HCT116 (cell line): ENCODE results near the gene AIRE. TPM values are rescaled to one million over a fixed set of nuclear protein-coding genes. Genes with fewer than 3 reads are reported as not detected.
A peak's percentile ranks its signal among the peaks of the same experiment; 100 is the strongest.

Source experiments
- ATAC-seq: fragments of 200-7000 bp; cut with Tn5 transposase; 2 replicates; pipeline ENCODE4 v1.9.1; 2020; ENCODE audit warnings: mild to moderate bottlenecking, moderate library complexity
- BruUV-seq: library from RNA; stranded (reverse); fragments of 400-500 nt; replicated peaks from 2 replicates; lab custom pipeline; 2021; lab: Mats Ljungman, UMichigan
- CTCF ChIA-PET: fragments of 300-600 bp; sonication (Branson Sonifier 250); formaldehyde crosslinking; loops from one replicate; lab custom pipeline; 2021; ENCODE audit warnings: antibody characterized with exemption; lab: Charles Lee
- POLR2A ChIA-PET: fragments of 300-600, 350-600 bp; sonication (Branson Sonifier 250); formaldehyde crosslinking; loops from one replicate; lab custom pipeline; 2021; ENCODE audit warnings: antibody characterized with exemption; lab: Charles Lee
- RAD21 ChIA-PET, 2 experiments: fragments of 300-600 bp; sonication (Branson Sonifier 250); formaldehyde crosslinking; loops; one replicate each; lab custom pipeline; 2023; ENCODE audit warnings: low total read pairs in 2 of 2; ENCODE audit not compliant: uncharacterized antibody in 2 of 2, unreplicated experiment in 2 of 2, low non-redundant PET in 1 of 2; lab: Charles Lee
- DNase-seq: peaks from one replicate; pipeline ENCODE4 v3.0.0-alpha.2; 2010; ENCODE audit warnings: low read depth, low spot score
- H2AFZ ChIP-seq: fragments of 200-600 bp; shearing (Covaris generic), sonication (generic); 2 replicates; pipeline ENCODE4 v1.6.1; 2017; ENCODE audit warnings: low read depth, mixed run types, mixed read lengths, antibody characterized with exemption, low read length; ENCODE audit not compliant: poor library complexity, severe bottlenecking
- H3K27ac ChIP-seq: 2 replicates; pipeline ENCODE4 v1.5.1; 2012; ENCODE audit warnings: low read depth, low read length
- H3K27me3 ChIP-seq: fragments of 200-600 bp; sonication (generic); 2 replicates; pipeline ENCODE4 v1.6.1; 2016; ENCODE audit warnings: mixed run types, low read length, mixed read lengths; ENCODE audit not compliant: insufficient read depth
- H3K36me3 ChIP-seq, 2 experiments: fragments of 200-500 bp in 1 of 2; fragments of 200-600 bp in 1 of 2; sonication (Bioruptor generic) in 1 of 2; sonication (generic) in 1 of 2; 2 replicates each; pipeline versions ENCODE4 v1.5.1 to v1.6.1; 2014 to 2016; ENCODE audit warnings: low read length in 2 of 2, inconsistent platforms in 1 of 2, mixed read lengths in 1 of 2, mixed run types in 1 of 2; ENCODE audit not compliant: insufficient read depth in 2 of 2, control insufficient read depth in 1 of 2
- H3K4me1 ChIP-seq, 2 experiments: fragments of 200-600 bp in 1 of 2; sonication (generic) in 1 of 2; 2 replicates each; pipeline versions ENCODE4 v1.5.1 to v1.6.1; 2012 to 2017; ENCODE audit warnings: low read length in 2 of 2, inconsistent platforms in 1 of 2, mild to moderate bottlenecking in 1 of 2, mixed read lengths in 1 of 2, mixed run types in 1 of 2, moderate library complexity in 1 of 2; ENCODE audit not compliant: insufficient read depth in 2 of 2, control insufficient read depth in 1 of 2
- H3K4me2 ChIP-seq: fragments of 200-600 bp; sonication (generic); 2 replicates; pipeline ENCODE4 v1.6.1; 2017; ENCODE audit warnings: mixed run types, low read length, mixed read lengths
- H3K4me3 ChIP-seq, 2 experiments: fragments of 200-600 bp in 1 of 2; sonication (generic) in 1 of 2; replicated peaks in 1 of 2; 2 replicates each; pipeline ENCODE4 v1.5.1; 2011 to 2016; ENCODE audit warnings: low read length in 2 of 2, control low read depth in 1 of 2, low read depth in 1 of 2, mild to moderate bottlenecking in 1 of 2, mixed read lengths in 1 of 2, mixed run types in 1 of 2
- H3K79me2 ChIP-seq: fragments of 200-600 bp; sonication (generic); 2 replicates; pipeline ENCODE4 v1.6.1; 2017; ENCODE audit warnings: mild to moderate bottlenecking, mixed run types, low read length, moderate library complexity, mixed read lengths; ENCODE audit not compliant: insufficient read depth
- H3K9ac ChIP-seq: fragments of 200-600 bp; sonication (generic); 2 replicates; pipeline ENCODE4 v1.6.1; 2016; ENCODE audit warnings: low read length, mixed read lengths
- H3K9me2 ChIP-seq: fragments of 200-600 bp; sonication (generic), shearing (Covaris generic); 2 replicates; pipeline ENCODE4 v1.6.1; 2017; ENCODE audit warnings: mixed run types, mild to moderate bottlenecking, moderate library complexity; ENCODE audit not compliant: insufficient read depth
- H3K9me3 ChIP-seq, 2 experiments: fragments of 200-500 bp in 1 of 2; fragments of 200-600 bp in 1 of 2; sonication (Bioruptor generic) in 1 of 2; sonication (generic) in 1 of 2; 2 replicates each; pipeline ENCODE4 v1.6.1; 2014 to 2017; ENCODE audit warnings: low read length in 2 of 2, mixed read lengths in 2 of 2, inconsistent platforms in 1 of 2, low read depth in 1 of 2, mild to moderate bottlenecking in 1 of 2, mixed run types in 1 of 2, moderate library complexity in 1 of 2; ENCODE audit not compliant: control insufficient read depth in 1 of 2, insufficient read depth in 1 of 2
- H4K20me1 ChIP-seq: fragments of 200-600 bp; sonication (generic), shearing (Covaris generic); 2 replicates; pipeline ENCODE4 v1.6.1; 2017; ENCODE audit warnings: mixed run types, mild to moderate bottlenecking, moderate library complexity; ENCODE audit not compliant: insufficient read depth
- CBX3 ChIP-seq: IDR thresholded peaks from 2 replicates; pipeline ENCODE4 v1.6.1; 2012; ENCODE audit warnings: low read depth
- CEBPB ChIP-seq: IDR thresholded peaks from 2 replicates; pipeline ENCODE4 v1.6.1; 2012; ENCODE audit warnings: low read depth
- EGR1 ChIP-seq: IDR thresholded peaks from 2 replicates; pipeline ENCODE4 v1.6.1; 2012; ENCODE audit warnings: low read depth
- EZH2 ChIP-seq: fragments of 200-600 bp; sonication (generic); IDR thresholded peaks from 2 replicates; pipeline ENCODE4 v1.6.1; 2017; ENCODE audit warnings: antibody characterized with exemption, mixed run types
- POLR2A ChIP-seq: IDR thresholded peaks from 2 replicates; pipeline ENCODE4 v1.7.0; 2011; ENCODE audit warnings: borderline replicate concordance; ENCODE audit not compliant: insufficient read depth, insufficient read length; ENCODE audit errors: extremely low read depth
- POLR2AphosphoS5 ChIP-seq: IDR thresholded peaks from 2 replicates; pipeline ENCODE4 v1.6.1; 2011; ENCODE audit warnings: mild to moderate bottlenecking, low read depth, low read length, moderate library complexity
- RAD21 ChIP-seq: IDR thresholded peaks from 2 replicates; pipeline ENCODE4 v1.6.1; 2012; ENCODE audit warnings: low read depth, mild to moderate bottlenecking
- SIN3A ChIP-seq: IDR thresholded peaks from 2 replicates; pipeline ENCODE4 v1.6.1; 2012; ENCODE audit warnings: low read depth
- SP1 ChIP-seq: IDR thresholded peaks from 2 replicates; pipeline ENCODE4 v1.6.1; 2012; ENCODE audit warnings: low read depth
- SRF ChIP-seq: IDR thresholded peaks from 2 replicates; pipeline ENCODE4 v1.6.1; 2012; ENCODE audit warnings: low read depth
- TCF7L2 ChIP-seq: IDR thresholded peaks from 2 replicates; pipeline ENCODE4 v1.7.0; 2011; ENCODE audit warnings: borderline replicate concordance, inconsistent platforms; ENCODE audit not compliant: insufficient read depth, insufficient read length; ENCODE audit errors: extremely low read depth
- YY1 ChIP-seq: IDR thresholded peaks from 2 replicates; pipeline ENCODE4 v1.6.1; 2011; ENCODE audit warnings: low read length, low read depth, moderate library complexity, mild to moderate bottlenecking; ENCODE audit not compliant: insufficient replicate concordance; ENCODE audit errors: extremely low read depth
- intact Hi-C: fragments of 100-400 bp; cut with micrococcal nuclease; formaldehyde crosslinking; loops from 2 replicates; pipeline ENCODE4 v1.10.0; 2022
- total RNA-seq: library from RNA; stranded (reverse); gene quantifications from one replicate; pipeline ENCODE4 v1.2.1, GENCODE V29; 2021; ENCODE audit not compliant: unreplicated experiment
- TF ChIP-seq, protein P1 (sequence below): IDR thresholded peaks from 2 replicates; pipeline ENCODE4 v1.6.1; 2012
- TF ChIP-seq, protein P2 (sequence below), 3 experiments: fragments of 200-600 bp in 1 of 3; sonication (generic) in 1 of 3; IDR thresholded peaks in 2 of 3; conservative IDR thresholded peaks in 1 of 3; 2 replicates each; pipeline ENCODE4 v1.5.1; 2012 to 2017; ENCODE audit warnings: low read depth in 2 of 3, low read length in 2 of 3, antibody characterized with exemption in 1 of 3, borderline replicate concordance in 1 of 3, control low read depth in 1 of 3, mild to moderate bottlenecking in 1 of 3, mixed read lengths in 1 of 3, mixed run types in 1 of 3, moderate library complexity in 1 of 3; ENCODE audit not compliant: insufficient read depth in 1 of 3
- TF ChIP-seq, protein P3 (sequence below): IDR thresholded peaks from 2 replicates; pipeline ENCODE4 v1.6.1; 2012

Gene AIRE
- total RNA-seq, 1 experiment from 2014 or later = not detected

GRCh38 chr21:44298301-44298700 lies 12.6 kb downstream of the AIRE start:
- Histone ChIP-seq H3K27ac (no peak overlapping the region), H3K4me3 (no peak overlapping the region), H3K9me2 (no peaks in the 10 kb centered on the region), H3K4me2 (peak overlapping the region; percentile 66), H2AFZ (no peak overlapping the region), H3K4me1 (peaks cover 15 to 45% of the 10 kb centered on the region in 2 experiments), H3K9me3 (no peaks in the 10 kb centered on the region), H3K27me3 (no peaks in the 10 kb centered on the region), H3K36me3 (no peaks in the 10 kb centered on the region), H3K9ac (peak overlapping the region; percentile 34; the same call in 1 of the 2 replicates), H3K79me2 (peaks cover 26% of the 10 kb centered on the region), H4K20me1 (no peaks in the 10 kb centered on the region)
- CTCF ChIA-PET = interaction anchor here (0.6 to 1.3 kb wide), 3 partner anchors 9 to 360 kb away, joined by 3 to 8 read pairs (median 3); no protein-coding TSS in a partner anchor
- ATAC-seq = no peak
- RAD21 ChIA-PET = no interaction called here
- DNase-seq = no peak
- POLR2A ChIA-PET = no interaction called here
- BruUV-seq = no TSS peak
- TF ChIP-seq RAD21 (no peak), SP1 (no peak), EGR1 (no peak)
- TF ChIP-seq, protein P1, sequence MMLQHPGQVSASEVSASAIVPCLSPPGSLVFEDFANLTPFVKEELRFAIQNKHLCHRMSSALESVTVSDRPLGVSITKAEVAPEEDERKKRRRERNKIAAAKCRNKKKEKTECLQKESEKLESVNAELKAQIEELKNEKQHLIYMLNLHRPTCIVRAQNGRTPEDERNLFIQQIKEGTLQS = no peak
- TF ChIP-seq, protein P2, sequence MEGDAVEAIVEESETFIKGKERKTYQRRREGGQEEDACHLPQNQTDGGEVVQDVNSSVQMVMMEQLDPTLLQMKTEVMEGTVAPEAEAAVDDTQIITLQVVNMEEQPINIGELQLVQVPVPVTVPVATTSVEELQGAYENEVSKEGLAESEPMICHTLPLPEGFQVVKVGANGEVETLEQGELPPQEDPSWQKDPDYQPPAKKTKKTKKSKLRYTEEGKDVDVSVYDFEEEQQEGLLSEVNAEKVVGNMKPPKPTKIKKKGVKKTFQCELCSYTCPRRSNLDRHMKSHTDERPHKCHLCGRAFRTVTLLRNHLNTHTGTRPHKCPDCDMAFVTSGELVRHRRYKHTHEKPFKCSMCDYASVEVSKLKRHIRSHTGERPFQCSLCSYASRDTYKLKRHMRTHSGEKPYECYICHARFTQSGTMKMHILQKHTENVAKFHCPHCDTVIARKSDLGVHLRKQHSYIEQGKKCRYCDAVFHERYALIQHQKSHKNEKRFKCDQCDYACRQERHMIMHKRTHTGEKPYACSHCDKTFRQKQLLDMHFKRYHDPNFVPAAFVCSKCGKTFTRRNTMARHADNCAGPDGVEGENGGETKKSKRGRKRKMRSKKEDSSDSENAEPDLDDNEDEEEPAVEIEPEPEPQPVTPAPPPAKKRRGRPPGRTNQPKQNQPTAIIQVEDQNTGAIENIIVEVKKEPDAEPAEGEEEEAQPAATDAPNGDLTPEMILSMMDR (IDR thresholded peaks at IDR 0.05 in 2 of 3, conservative IDR thresholded peaks at IDR 0.05 in 1 of 3; ENCODE audit: borderline replicate concordance in 1 of 3, insufficient read depth in 1 of 3, low read depth in 2 of 3, low read length in 2 of 3) = peak in 2 of 3 experiments; percentile 19 to 30; a peak in 3 of 6 replicates
- intact Hi-C loops = no loop called here

- peaks cover 15 to 46% of the 10 kb centered on the region in 2 experiments for H3K4me1 ChIP-seq
- TF ChIP-seq EZH2 = no peak
- TF ChIP-seq POLR2A = no peak
- no peak for TF ChIP-seq RAD21
- no peak for TF ChIP-seq POLR2AphosphoS5
- no peak for TF ChIP-seq SIN3A
- no peak for TF ChIP-seq EGR1
- TF ChIP-seq CBX3 = no peak
- TF ChIP-seq, protein P3, sequence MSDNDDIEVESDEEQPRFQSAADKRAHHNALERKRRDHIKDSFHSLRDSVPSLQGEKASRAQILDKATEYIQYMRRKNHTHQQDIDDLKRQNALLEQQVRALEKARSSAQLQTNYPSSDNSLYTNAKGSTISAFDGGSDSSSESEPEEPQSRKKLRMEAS = no peak
- no peak for TF ChIP-seq CEBPB
- no peak for TF ChIP-seq SRF
- TF ChIP-seq, protein P1 = no peak
- TF ChIP-seq YY1 = no peak
- no peak for TF ChIP-seq TCF7L2
- TF ChIP-seq, all 23 proteins: peak for 0
- H3K9me3 ChIP-seq = no peaks in the 10 kb centered on the region
- H3K36me3 ChIP-seq = 0 out of 4 replicates have a peak, but pooled peaks cover 0 to 2% of the 10 kb centered on the region in 2 experiments
- no peak overlapping the region for H2AFZ ChIP-seq
- DNase-seq (no peak), ATAC-seq (no peak)
- CTCF ChIA-PET = no interaction called here
- peaks cover 34% of the 10 kb centered on the region for H3K79me2 ChIP-seq
- intact Hi-C loops = no loop called here
- no peaks in the 10 kb centered on the region for H3K9me2 ChIP-seq
- peak overlapping the region; percentile 74 to 76 for H3K4me3 ChIP-seq
- H3K27me3 ChIP-seq = no peaks in the 10 kb centered on the region
- POLR2A ChIA-PET = no interaction called here
- RAD21 ChIA-PET = interaction anchor here in 1 of 2 experiments (0.7 kb wide), 1 partner anchor 184 kb away, joined by 3 read pairs; no protein-coding TSS in a partner anchor
- H3K4me2 ChIP-seq = peak overlapping the region; percentile 98
- peak overlapping the region; percentile 92 for H3K27ac ChIP-seq
- H4K20me1 ChIP-seq = no peaks in the 10 kb centered on the region
- no TSS peak for BruUV-seq
- H3K9ac ChIP-seq = peak overlapping the region; percentile 88
Observed at GRCh38 chr21:44299085-44299457, 13.4 kb downstream of the AIRE start.
